ENCODE results near the gene EFNA1. TPM values are rescaled to one million over a fixed set of nuclear protein-coding genes. Genes with fewer than 3 reads are reported as not detected.

EFNA1 gene
- total RNA-seq, 1 donor from 2014 or later, result 22.1 TPM

- Mint-ChIP-seq H3K27me3 (no peaks in the 10 kb centered on the region), H3K27ac (no peak overlapping the region), H3K4me1 (ENCODE audit: low read depth) (peaks cover 20% of the 10 kb centered on the region), H3K9me3 (ENCODE audit: low read depth) (no peaks in the 10 kb centered on the region), H3K36me3 (ENCODE audit: insufficient read depth) (peaks cover 16% of the 10 kb centered on the region), H3K4me3 (ENCODE audit: low read depth) (no peak overlapping the region)
- DNase-seq (ENCODE audit: low spot score, unreplicated experiment), result no peak
- no peak for TF ChIP-seq CTCF (IDR thresholded peaks at IDR 0.05; ENCODE audit: unreplicated experiment)
These were observed 53.8 kb downstream of the EFNA1 start for GRCh38 chr1:155181371-155182051.

GRCh38 chr1:155182052-155182550 is 54.4 kb downstream of the EFNA1 start:
- Mint-ChIP-seq H3K36me3 (ENCODE audit: insufficient read depth) (peaks cover 16% of the 10 kb centered on the region), H3K4me3 (ENCODE audit: low read depth) (no peak overlapping the region), H3K27ac (no peak overlapping the region), H3K9me3 (ENCODE audit: low read depth) (no peaks in the 10 kb centered on the region), H3K4me1 (ENCODE audit: low read depth) (peaks cover 23% of the 10 kb centered on the region), H3K27me3 (no peaks in the 10 kb centered on the region)
- TF ChIP-seq CTCF (IDR thresholded peaks at IDR 0.05; ENCODE audit: unreplicated experiment), result no peak
- DNase-seq (ENCODE audit: low spot score, unreplicated experiment), result no peak

- Mint-ChIP-seq H3K4me3 (ENCODE audit: low read depth) (no peak overlapping the region), H3K9me3 (ENCODE audit: low read depth) (no peaks in the 10 kb centered on the region), H3K27ac (no peak overlapping the region), H3K27me3 (no peaks in the 10 kb centered on the region), H3K36me3 (ENCODE audit: insufficient read depth) (peaks cover 17% of the 10 kb centered on the region), H3K4me1 (ENCODE audit: low read depth) (peaks cover 32% of the 10 kb centered on the region)
- TF ChIP-seq CTCF (IDR thresholded peaks at IDR 0.05; ENCODE audit: unreplicated experiment), result no peak
- DNase-seq (ENCODE audit: low spot score, unreplicated experiment), result no peak
These were observed 56.1 kb downstream of the EFNA1 start for GRCh38 chr1:155183775-155184221.

GRCh38 chr1:155184351-155184811 is 56.7 kb downstream of the EFNA1 start:
- Mint-ChIP-seq H3K27ac (no peak overlapping the region), H3K36me3 (ENCODE audit: insufficient read depth) (peaks cover 15% of the 10 kb centered on the region), H3K4me3 (ENCODE audit: low read depth) (no peak overlapping the region), H3K27me3 (no peaks in the 10 kb centered on the region), H3K4me1 (ENCODE audit: low read depth) (peaks cover 32% of the 10 kb centered on the region), H3K9me3 (ENCODE audit: low read depth) (no peaks in the 10 kb centered on the region)
- TF ChIP-seq CTCF (IDR thresholded peaks at IDR 0.05; ENCODE audit: unreplicated experiment), result no peak
- no peak for DNase-seq (ENCODE audit: low spot score, unreplicated experiment)

Other genes with a start within 250 kb of the EFNA1 start
- 26.3 and 26.9 TPM in 2 replicates for gene PMVK, start 191.2 kb upstream of the EFNA1 start, total RNA-seq
- gene PBXIP1, start 171.8 kb upstream of the EFNA1 start, total RNA-seq, result 69.1 and 69.5 TPM in 2 replicates
- 49.1 and 52.7 TPM in 2 replicates for gene PYGO2, start 166.1 kb upstream of the EFNA1 start, total RNA-seq
- 43.3 and 54.7 TPM in 2 replicates for gene SHC1, start 157.1 kb upstream of the EFNA1 start, total RNA-seq
- 78.7 and 85.8 TPM in 2 replicates for gene CKS1B, start 153.2 kb upstream of the EFNA1 start, total RNA-seq
- gene FLAD1, start 144.5 kb upstream of the EFNA1 start, total RNA-seq, result 53.7 and 55.9 TPM in 2 replicates
- gene LENEP, start 134.3 kb upstream of the EFNA1 start, total RNA-seq, result 0.84 TPM in 2 replicates
- gene ZBTB7B, start 125.1 kb upstream of the EFNA1 start, total RNA-seq, result 28.9 and 29.9 TPM in 2 replicates
- 2.2 TPM in 2 replicates for gene DCST2, start 94.1 kb upstream of the EFNA1 start, total RNA-seq
- gene DCST1, start 94.1 kb upstream of the EFNA1 start, total RNA-seq, result not detected in 2 replicates
- 20.9 and 22.1 TPM in 2 replicates for gene ADAM15, start 76.6 kb upstream of the EFNA1 start, total RNA-seq
- gene EFNA4, start 64.1 kb upstream of the EFNA1 start, total RNA-seq, result 45.5 and 46.8 TPM in 2 replicates
- gene EFNA3, start 49.0 kb upstream of the EFNA1 start, total RNA-seq, result 9.0 and 10.5 TPM in 2 replicates
- 33.3 and 35.5 TPM in 2 replicates for gene SLC50A1, start 8.0 kb downstream of the EFNA1 start, total RNA-seq
- gene DPM3, start 12.7 kb downstream of the EFNA1 start, total RNA-seq, result 45.6 and 49.3 TPM in 2 replicates
- gene KRTCAP2, start 45.4 kb downstream of the EFNA1 start, total RNA-seq, result 146 and 149 TPM in 2 replicates
- gene TRIM46, start 46.0 kb downstream of the EFNA1 start, total RNA-seq, result 21.1 and 25.7 TPM in 2 replicates
- 46.0 and 52.2 TPM in 2 replicates for gene THBS3, start 80.0 kb downstream of the EFNA1 start, total RNA-seq
- 38.1 and 38.7 TPM in 2 replicates for gene MTX1, start 80.8 kb downstream of the EFNA1 start, total RNA-seq
- gene ENTREP3, start 127.6 kb downstream of the EFNA1 start, total RNA-seq, result 58.4 and 59.0 TPM in 2 replicates
- 53.1 and 57.1 TPM in 2 replicates for gene SCAMP3, start 134.5 kb downstream of the EFNA1 start, total RNA-seq
- gene CLK2, start 145.6 kb downstream of the EFNA1 start, total RNA-seq, result 102 and 106 TPM in 2 replicates
- gene HCN3, start 149.6 kb downstream of the EFNA1 start, total RNA-seq, result 13.6 and 15.6 TPM in 2 replicates
- 0.16 and 0.57 TPM in 2 replicates for gene PKLR, start 173.6 kb downstream of the EFNA1 start, total RNA-seq
- gene FDPS, start 181.0 kb downstream of the EFNA1 start, total RNA-seq, result 232 and 261 TPM in 2 replicates
- 37.3 and 37.4 TPM in 2 replicates for gene RUSC1, start 193.0 kb downstream of the EFNA1 start, total RNA-seq

Data from progenitor cell of endocrine pancreas (in vitro differentiated cells).